ENCODE measurements around the gene TCF25.

DNA sequence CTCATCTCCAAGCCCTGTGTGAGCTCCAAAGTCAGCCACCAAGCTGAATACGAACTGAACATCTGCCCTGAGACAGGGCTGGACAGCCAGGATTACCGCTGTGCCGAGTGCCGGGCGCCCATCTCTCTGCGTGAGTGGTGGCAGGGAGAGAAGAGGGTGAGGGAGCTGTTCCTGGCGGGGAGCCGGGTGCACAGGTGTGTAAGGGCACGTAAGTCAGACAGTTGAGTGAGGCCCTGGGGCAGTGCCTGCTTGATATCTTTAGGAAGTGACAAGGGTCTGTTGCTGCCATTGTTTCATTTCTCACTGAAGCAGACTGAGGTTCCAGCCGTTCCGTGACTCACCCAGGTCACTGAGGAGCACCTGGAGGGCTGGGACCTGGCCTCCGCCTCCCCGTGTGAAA is 87.6 kb downstream of the TCF25 start:
- TF ChIP-seq, protein P1, sequence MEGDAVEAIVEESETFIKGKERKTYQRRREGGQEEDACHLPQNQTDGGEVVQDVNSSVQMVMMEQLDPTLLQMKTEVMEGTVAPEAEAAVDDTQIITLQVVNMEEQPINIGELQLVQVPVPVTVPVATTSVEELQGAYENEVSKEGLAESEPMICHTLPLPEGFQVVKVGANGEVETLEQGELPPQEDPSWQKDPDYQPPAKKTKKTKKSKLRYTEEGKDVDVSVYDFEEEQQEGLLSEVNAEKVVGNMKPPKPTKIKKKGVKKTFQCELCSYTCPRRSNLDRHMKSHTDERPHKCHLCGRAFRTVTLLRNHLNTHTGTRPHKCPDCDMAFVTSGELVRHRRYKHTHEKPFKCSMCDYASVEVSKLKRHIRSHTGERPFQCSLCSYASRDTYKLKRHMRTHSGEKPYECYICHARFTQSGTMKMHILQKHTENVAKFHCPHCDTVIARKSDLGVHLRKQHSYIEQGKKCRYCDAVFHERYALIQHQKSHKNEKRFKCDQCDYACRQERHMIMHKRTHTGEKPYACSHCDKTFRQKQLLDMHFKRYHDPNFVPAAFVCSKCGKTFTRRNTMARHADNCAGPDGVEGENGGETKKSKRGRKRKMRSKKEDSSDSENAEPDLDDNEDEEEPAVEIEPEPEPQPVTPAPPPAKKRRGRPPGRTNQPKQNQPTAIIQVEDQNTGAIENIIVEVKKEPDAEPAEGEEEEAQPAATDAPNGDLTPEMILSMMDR (conservative IDR thresholded peaks at IDR 0.05 in 1 of 2, IDR thresholded peaks at IDR 0.05 in 1 of 2; ENCODE audit: low read depth in 1 of 2, low read length in 2 of 2): no peak
- no peak for TF ChIP-seq EZH2 (IDR thresholded peaks at IDR 0.05; ENCODE audit: low read length, missing control alignments)
